H54 (cell line): ENCODE measurements around the gene FBXW8.

Experiments used
- DNase-seq: peaks from one replicate; pipeline ENCODE4 v3.0.0; 2011; ENCODE audit warnings: low spot score, mixed read lengths; ENCODE audit not compliant: insufficient read length
- FAIRE-seq: peaks from 3 replicates; lab custom pipeline; 2011; peaks lifted over from hg19 to GRCh38; lab: Jason Lieb, UNC
- POLR2A ChIP-seq: IDR thresholded peaks from 2 replicates; pipeline ENCODE4 v1.6.1; 2011; ENCODE audit warnings: low read depth, mild to moderate bottlenecking, low read length

FBXW8 gene

GRCh38 chr12:117030187-117030900 lies 119.6 kb downstream of the FBXW8 start:
- FAIRE-seq (no peak), DNase-seq (no peak)
- TF ChIP-seq POLR2A = no peak

GRCh38 chr12:117031843-117032592 lies 121.3 kb downstream of the FBXW8 start:
- TF ChIP-seq POLR2A = no peak
- no peak for DNase-seq
- no peak for FAIRE-seq

GRCh38 chr12:117032593-117033381 lies 122.0 kb downstream of the FBXW8 start:
- no peak for TF ChIP-seq POLR2A
- DNase-seq = no peak
- no peak for FAIRE-seq

- DNase-seq (no peak), FAIRE-seq (no peak)
- TF ChIP-seq POLR2A = no peak
These were observed 122.9 kb downstream of the FBXW8 start for GRCh38 chr12:117033382-117034221.

GRCh38 chr12:117034249-117034648 lies 123.5 kb downstream of the FBXW8 start:
- no peak for DNase-seq
- no peak for FAIRE-seq
- TF ChIP-seq POLR2A = no peak

GRCh38 chr12:117034701-117035151 lies 124.0 kb downstream of the FBXW8 start:
- TF ChIP-seq POLR2A = no peak
- DNase-seq = no peak
- no peak for FAIRE-seq

- no peak for TF ChIP-seq POLR2A
- DNase-seq = no peak
- FAIRE-seq = no peak
These were observed 124.5 kb downstream of the FBXW8 start for GRCh38 chr12:117035287-117035686.

- no peak for FAIRE-seq
- DNase-seq = no peak
- TF ChIP-seq POLR2A = no peak
These were observed 125.3 kb downstream of the FBXW8 start for GRCh38 chr12:117036046-117036445.

- no peak for TF ChIP-seq POLR2A
- FAIRE-seq (no peak), DNase-seq (no peak)
These were observed 125.8 kb downstream of the FBXW8 start for GRCh38 chr12:117036547-117036946.

GRCh38 chr12:117037289-117038022 lies 126.7 kb downstream of the FBXW8 start:
- DNase-seq = no peak
- no peak for FAIRE-seq
- TF ChIP-seq POLR2A = no peak

GRCh38 chr12:117038023-117038680 lies 127.4 kb downstream of the FBXW8 start:
- DNase-seq = no peak
- TF ChIP-seq POLR2A = no peak
- no peak for FAIRE-seq

GRCh38 chr12:117038919-117039318 lies 128.2 kb downstream of the FBXW8 start:
- no peak for TF ChIP-seq POLR2A
- FAIRE-seq (no peak), DNase-seq (no peak)
